Muscle of arm (tissue), 12 donors: ENCODE measurements around the gene MYO18B. TPM values are rescaled to one million over a fixed set of nuclear protein-coding genes. Genes with fewer than 3 reads are reported as not detected.
"Not testable (repeated sequence)": the region's sequence is repeated elsewhere in the genome, so short reads cannot be mapped to it uniquely, and the experiment has no call there.

Experiments
- DNase-seq: peaks from one replicate; pipeline ENCODE4 v3.0.0-alpha.2; 2013
- polyA plus RNA-seq, 12 donors: library from polyadenylated mRNA; unstranded; fragments of 120-200 nt; gene quantifications; one replicate each; pipeline ENCODE4 v1.2.1, GENCODE V29; 2013; ENCODE audit not compliant: insufficient read length in 12 of 12

The MYO18B gene
- polyA plus RNA-seq, 12 donors, result 26.6 to 139 (median 64.0) TPM

GRCh38 chr22:25984911-25985310 is 242.9 kb downstream of the MYO18B start:
- not testable (repeated sequence) for DNase-seq

- no peak for DNase-seq
Measured at GRCh38 chr22:25987948-25988347, 246.0 kb downstream of the MYO18B start.

GRCh38 chr22:25990940-25991339 is 249.0 kb downstream of the MYO18B start:
- DNase-seq, result no peak

- DNase-seq, result no peak
Measured at GRCh38 chr22:25992331-25992730, 250.3 kb downstream of the MYO18B start.

GRCh38 chr22:25996669-25997068 is 254.7 kb downstream of the MYO18B start:
- DNase-seq, result no peak

GRCh38 chr22:25997886-25998775 is 256.1 kb downstream of the MYO18B start:
- no peak for DNase-seq

- no peak for DNase-seq
Measured at GRCh38 chr22:26002456-26002855, 260.5 kb downstream of the MYO18B start.

- no peak for DNase-seq
Measured at GRCh38 chr22:26004477-26004876, 262.5 kb downstream of the MYO18B start.

- no peak for DNase-seq
Measured at GRCh38 chr22:26008587-26008986, 266.6 kb downstream of the MYO18B start.

GRCh38 chr22:26016916-26017315 is 274.9 kb downstream of the MYO18B start:
- DNase-seq, result no peak

- no peak for DNase-seq
Measured at GRCh38 chr22:26017932-26018331, 275.9 kb downstream of the MYO18B start.

GRCh38 chr22:26019596-26019995 is 277.6 kb downstream of the MYO18B start:
- DNase-seq, result no peak

GRCh38 chr22:26021516-26021915 is 279.5 kb downstream of the MYO18B start:
- no peak for DNase-seq

- DNase-seq, result no peak
Measured at GRCh38 chr22:26023104-26023775, 281.3 kb downstream of the MYO18B start.

- no peak for DNase-seq
Measured at GRCh38 chr22:26025626-26026025, 283.6 kb downstream of the MYO18B start.

- DNase-seq, result no peak
Measured at GRCh38 chr22:26027341-26027740, 285.4 kb downstream of the MYO18B start.

- no peak for DNase-seq
Measured at GRCh38 chr22:26031641-26032040, 289.7 kb downstream of the MYO18B start.

GRCh38 chr22:26033071-26033470 is 291.1 kb downstream of the MYO18B start:
- DNase-seq, result no peak

- DNase-seq, result no peak
Measured at GRCh38 chr22:26033586-26033985, 291.6 kb downstream of the MYO18B start.

- DNase-seq, result no peak
Measured at GRCh38 chr22:26035523-26035922, 293.5 kb downstream of the MYO18B start.

GRCh38 chr22:26038365-26038764 is 296.4 kb downstream of the MYO18B start:
- no peak for DNase-seq

GRCh38 chr22:26041931-26042330 is 299.9 kb downstream of the MYO18B start:
- no peak for DNase-seq

- DNase-seq, result no peak
Measured at GRCh38 chr22:26043031-26043430, 301.0 kb downstream of the MYO18B start.
